Astrocyte (in vitro differentiated cells and primary cell): ENCODE measurements around the gene ABCA3. TPM values are rescaled to one million over a fixed set of nuclear protein-coding genes. Genes with fewer than 3 reads are reported as not detected.

Experiments used
- DNase-seq: peaks from one replicate; pipeline ENCODE4 v3.0.0-alpha.2; 2010; ENCODE audit warnings: low read depth
- FAIRE-seq: peaks from 2 replicates; lab custom pipeline; 2011; peaks lifted over from hg19 to GRCh38; lab: Jason Lieb, UNC
- H2AFZ ChIP-seq: 2 replicates; pipeline ENCODE4 v1.6.0; 2012; ENCODE audit warnings: low read depth, low read length, inconsistent platforms
- H3K27ac ChIP-seq: 2 replicates; pipeline ENCODE4 v1.5.1; 2011; ENCODE audit warnings: low read depth, low read length, inconsistent platforms
- H3K27me3 ChIP-seq: 2 replicates; pipeline ENCODE4 v1.6.0; 2011; ENCODE audit warnings: low read length, inconsistent platforms; ENCODE audit not compliant: insufficient read depth
- H3K36me3 ChIP-seq: 2 replicates; pipeline ENCODE4 v1.5.1; 2011; ENCODE audit warnings: low read length, inconsistent platforms; ENCODE audit not compliant: insufficient read depth
- H3K4me1 ChIP-seq: 2 replicates; pipeline ENCODE4 v1.5.1; 2011; ENCODE audit warnings: low read length, inconsistent platforms; ENCODE audit not compliant: insufficient read depth
- H3K4me2 ChIP-seq: 2 replicates; pipeline ENCODE4 v1.6.0; 2012; ENCODE audit warnings: low read length, inconsistent platforms
- H3K4me3 ChIP-seq: 2 replicates; pipeline ENCODE4 v1.5.1; 2011; ENCODE audit warnings: low read depth, mild to moderate bottlenecking, low read length, inconsistent platforms; ENCODE audit not compliant: insufficient read depth
- H3K79me2 ChIP-seq: 2 replicates; pipeline ENCODE4 v1.6.0; 2012; ENCODE audit warnings: mild to moderate bottlenecking, low read length, inconsistent platforms; ENCODE audit not compliant: insufficient read depth
- H3K9ac ChIP-seq: 2 replicates; pipeline ENCODE4 v1.6.0; 2012; ENCODE audit warnings: mild to moderate bottlenecking, low read length, inconsistent platforms
- H3K9me3 ChIP-seq: 2 replicates; pipeline ENCODE4 v1.5.1; 2012; ENCODE audit warnings: low read depth, mild to moderate bottlenecking, low read length, inconsistent platforms; ENCODE audit not compliant: insufficient read depth
- H4K20me1 ChIP-seq: 2 replicates; pipeline ENCODE4 v1.6.0; 2012; ENCODE audit warnings: low read length, inconsistent platforms; ENCODE audit not compliant: insufficient read depth
- H3K27ac Mint-ChIP-seq: one replicate; pipeline ENCODE4 v1.8.0; 2021; ENCODE audit warnings: mild to moderate bottlenecking, mixed read lengths; ENCODE audit not compliant: unreplicated experiment
- H3K27me3 Mint-ChIP-seq: one replicate; pipeline ENCODE4 v1.8.0; 2021; ENCODE audit warnings: low read depth, mixed read lengths; ENCODE audit not compliant: unreplicated experiment
- H3K36me3 Mint-ChIP-seq: one replicate; pipeline ENCODE4 v1.8.0; 2021; ENCODE audit warnings: low read depth, mixed read lengths; ENCODE audit not compliant: unreplicated experiment
- H3K4me1 Mint-ChIP-seq: one replicate; pipeline ENCODE4 v1.8.0; 2021; ENCODE audit warnings: low read depth, mixed read lengths; ENCODE audit not compliant: unreplicated experiment
- H3K4me3 Mint-ChIP-seq: one replicate; pipeline ENCODE4 v1.8.0; 2021; ENCODE audit warnings: mild to moderate bottlenecking, moderate library complexity, mixed read lengths; ENCODE audit not compliant: unreplicated experiment
- H3K9me3 Mint-ChIP-seq: one replicate; pipeline ENCODE4 v1.8.0; 2021; ENCODE audit warnings: mild to moderate bottlenecking, mixed read lengths; ENCODE audit not compliant: unreplicated experiment
- EZH2 ChIP-seq: IDR thresholded peaks from 2 replicates; pipeline ENCODE4 v1.6.1; 2012; ENCODE audit warnings: mild to moderate bottlenecking, low read length, inconsistent platforms; ENCODE audit not compliant: insufficient read depth
- total RNA-seq: library from RNA; stranded (reverse); gene quantifications from 2 replicates; pipeline ENCODE4 v1.2.1, GENCODE V29; 2021
- TF ChIP-seq, protein P1 (sequence below): IDR thresholded peaks from 2 replicates; pipeline ENCODE4 v1.5.1; 2011; ENCODE audit warnings: low read depth, mild to moderate bottlenecking, inconsistent platforms, low read length, moderate library complexity; ENCODE audit not compliant: insufficient read depth

Gene ABCA3
- total RNA-seq, 1 donor from 2014 or later = 4.8 TPM

DNA sequence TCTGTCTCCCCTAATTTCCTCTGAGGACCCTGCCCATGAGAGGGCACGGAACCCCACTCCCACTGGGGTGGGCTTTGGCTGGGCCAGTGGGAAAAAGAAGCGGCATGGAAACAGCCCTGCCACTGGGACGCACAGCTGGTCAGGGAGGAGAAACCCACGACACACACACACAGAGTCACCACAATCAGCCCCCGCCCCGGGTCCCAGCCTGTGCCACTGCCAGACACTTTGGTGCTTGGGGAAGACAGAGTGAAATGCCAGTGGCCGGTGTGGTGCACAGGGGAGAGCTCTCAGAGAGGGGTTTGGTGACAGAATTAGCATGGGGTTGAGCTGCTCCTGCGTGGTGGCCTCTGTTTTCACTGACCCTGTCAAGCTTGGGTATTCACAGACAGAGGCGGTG is 41.9 kb downstream of the ABCA3 start:
- H3K36me3 Mint-ChIP-seq = no peaks in the 10 kb centered on the region
- H3K27me3 Mint-ChIP-seq = peaks cover 7% of the 10 kb centered on the region
- Histone ChIP-seq H3K79me2 (no peaks in the 10 kb centered on the region), H3K4me1 (no peaks in the 10 kb centered on the region), H3K4me2 (no peak overlapping the region), H3K4me3 (no peak overlapping the region), H3K27me3 (no peaks in the 10 kb centered on the region), H3K9me3 (no peaks in the 10 kb centered on the region), H3K9ac (no peak overlapping the region), H2AFZ (no peak overlapping the region), H4K20me1 (no peaks in the 10 kb centered on the region), H3K36me3 (no peaks in the 10 kb centered on the region), H3K27ac (no peak overlapping the region)
- H3K27ac Mint-ChIP-seq = no peak overlapping the region
- TF ChIP-seq, protein P1, sequence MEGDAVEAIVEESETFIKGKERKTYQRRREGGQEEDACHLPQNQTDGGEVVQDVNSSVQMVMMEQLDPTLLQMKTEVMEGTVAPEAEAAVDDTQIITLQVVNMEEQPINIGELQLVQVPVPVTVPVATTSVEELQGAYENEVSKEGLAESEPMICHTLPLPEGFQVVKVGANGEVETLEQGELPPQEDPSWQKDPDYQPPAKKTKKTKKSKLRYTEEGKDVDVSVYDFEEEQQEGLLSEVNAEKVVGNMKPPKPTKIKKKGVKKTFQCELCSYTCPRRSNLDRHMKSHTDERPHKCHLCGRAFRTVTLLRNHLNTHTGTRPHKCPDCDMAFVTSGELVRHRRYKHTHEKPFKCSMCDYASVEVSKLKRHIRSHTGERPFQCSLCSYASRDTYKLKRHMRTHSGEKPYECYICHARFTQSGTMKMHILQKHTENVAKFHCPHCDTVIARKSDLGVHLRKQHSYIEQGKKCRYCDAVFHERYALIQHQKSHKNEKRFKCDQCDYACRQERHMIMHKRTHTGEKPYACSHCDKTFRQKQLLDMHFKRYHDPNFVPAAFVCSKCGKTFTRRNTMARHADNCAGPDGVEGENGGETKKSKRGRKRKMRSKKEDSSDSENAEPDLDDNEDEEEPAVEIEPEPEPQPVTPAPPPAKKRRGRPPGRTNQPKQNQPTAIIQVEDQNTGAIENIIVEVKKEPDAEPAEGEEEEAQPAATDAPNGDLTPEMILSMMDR = no peak
- no peak for TF ChIP-seq EZH2
- H3K4me3 Mint-ChIP-seq = no peak overlapping the region
- no peaks in the 10 kb centered on the region for H3K4me1 Mint-ChIP-seq
- DNase-seq (no peak), FAIRE-seq (no peak)
- no peaks in the 10 kb centered on the region for H3K9me3 Mint-ChIP-seq

DNA sequence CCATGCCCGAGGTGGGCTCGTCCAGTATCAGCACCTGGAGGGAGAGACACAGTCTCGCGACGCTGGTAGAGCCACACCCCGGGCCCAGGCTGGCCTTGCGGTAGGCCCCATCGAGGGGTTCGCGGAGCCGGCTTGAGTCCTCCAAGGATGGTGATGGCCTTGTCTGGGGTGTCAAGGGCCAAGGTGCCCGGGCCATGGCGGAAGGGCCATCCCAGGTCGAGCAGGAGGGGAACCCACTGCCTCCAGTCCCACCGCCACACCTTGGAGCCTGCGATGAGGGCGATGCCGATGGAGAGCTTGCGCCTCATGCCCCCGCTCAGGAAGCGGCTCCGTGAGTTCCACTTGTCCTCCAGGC is 43.0 kb downstream of the ABCA3 start:
- FAIRE-seq (no peak), DNase-seq (no peak)
- H3K9me3 Mint-ChIP-seq = no peaks in the 10 kb centered on the region
- H3K9ac ChIP-seq = no peak overlapping the region
- no peak overlapping the region for H3K27ac ChIP-seq
- H3K4me2 ChIP-seq = no peak overlapping the region
- no peak overlapping the region for H3K4me3 Mint-ChIP-seq
- H3K36me3 Mint-ChIP-seq = no peaks in the 10 kb centered on the region
- H3K4me1 ChIP-seq = no peaks in the 10 kb centered on the region
- peaks cover 7% of the 10 kb centered on the region for H3K27me3 Mint-ChIP-seq
- no peaks in the 10 kb centered on the region for H3K79me2 ChIP-seq
- no peak overlapping the region for H3K27ac Mint-ChIP-seq
- no peaks in the 10 kb centered on the region for H3K36me3 ChIP-seq
- H3K27me3 ChIP-seq = no peaks in the 10 kb centered on the region
- H4K20me1 ChIP-seq = no peaks in the 10 kb centered on the region
- H3K4me1 Mint-ChIP-seq = no peaks in the 10 kb centered on the region
- H3K4me3 ChIP-seq = no peak overlapping the region
- H2AFZ ChIP-seq = no peak overlapping the region
- TF ChIP-seq, protein P1 = no peak
- no peak for TF ChIP-seq EZH2
- no peaks in the 10 kb centered on the region for H3K9me3 ChIP-seq

DNA sequence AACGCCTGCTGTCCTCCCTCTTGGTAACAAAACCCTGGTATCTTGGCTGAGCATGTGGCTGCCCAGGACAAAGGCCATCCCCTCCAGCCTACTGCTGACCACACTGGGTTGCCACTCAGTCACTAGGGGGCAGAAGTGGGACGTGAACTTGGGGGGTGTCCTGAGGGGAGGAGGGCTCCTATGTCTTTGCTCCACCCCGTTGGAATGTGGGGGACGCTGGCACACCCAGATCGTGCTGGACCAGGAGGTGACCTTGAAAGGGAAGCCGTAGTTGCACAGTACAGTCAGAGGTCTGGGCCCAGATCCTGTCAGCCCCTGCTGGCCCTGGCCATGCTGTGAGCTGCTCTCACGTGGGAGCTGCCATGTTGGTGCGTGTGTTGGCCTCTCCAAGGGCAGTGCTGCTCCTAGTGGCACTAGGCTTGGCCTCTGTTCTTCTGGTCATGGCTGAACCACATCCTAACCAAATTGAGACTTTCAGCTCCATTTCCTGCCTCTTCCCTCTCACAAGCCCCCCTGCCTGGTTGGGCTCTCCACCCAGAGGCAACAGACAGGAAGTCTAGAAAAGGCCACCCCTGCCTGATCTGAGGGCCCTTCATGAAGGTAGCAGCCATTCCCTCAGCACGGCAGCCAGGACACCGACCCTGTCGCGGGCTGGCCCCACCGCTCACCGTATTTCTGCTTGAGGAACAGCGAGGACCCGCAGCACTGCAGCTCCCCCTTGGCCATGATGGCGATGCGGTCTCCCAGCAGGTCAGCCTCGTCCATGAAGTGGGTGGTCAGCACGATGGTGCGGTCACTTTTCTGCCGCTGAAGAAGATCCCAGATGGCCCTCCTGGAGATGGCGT is 43.6 kb downstream of the ABCA3 start:
- H3K27ac Mint-ChIP-seq = no peak overlapping the region
- no peaks in the 10 kb centered on the region for H3K36me3 ChIP-seq
- no peaks in the 10 kb centered on the region for H3K36me3 Mint-ChIP-seq
- no peak overlapping the region for H3K9ac ChIP-seq
- H3K4me3 ChIP-seq = no peak overlapping the region
- no peaks in the 10 kb centered on the region for H3K79me2 ChIP-seq
- no peak overlapping the region for H3K27ac ChIP-seq
- no peaks in the 10 kb centered on the region for H4K20me1 ChIP-seq
- DNase-seq (no peak), FAIRE-seq (no peak)
- TF ChIP-seq, protein P1 = peak; percentile 12
- no peak for TF ChIP-seq EZH2
- no peaks in the 10 kb centered on the region for H3K9me3 ChIP-seq
- H3K9me3 Mint-ChIP-seq = no peaks in the 10 kb centered on the region
- peaks cover 7% of the 10 kb centered on the region for H3K27me3 Mint-ChIP-seq
- H3K4me2 ChIP-seq = no peak overlapping the region
- no peak overlapping the region for H2AFZ ChIP-seq
- H3K4me3 Mint-ChIP-seq = no peak overlapping the region
- no peaks in the 10 kb centered on the region for H3K4me1 ChIP-seq
- H3K4me1 Mint-ChIP-seq = no peaks in the 10 kb centered on the region
- H3K27me3 ChIP-seq = no peaks in the 10 kb centered on the region
